KG1 (cell line): ENCODE results near the gene DLAT.
"Not testable (repeated sequence)": the region's sequence is repeated elsewhere in the genome, so short reads cannot be mapped to it uniquely, and the experiment has no call there.

Experiments
- DNase-seq: peaks from one replicate; lab custom pipeline; 2025; lab: John Stamatoyannopoulos, UW

DLAT gene

DNA sequence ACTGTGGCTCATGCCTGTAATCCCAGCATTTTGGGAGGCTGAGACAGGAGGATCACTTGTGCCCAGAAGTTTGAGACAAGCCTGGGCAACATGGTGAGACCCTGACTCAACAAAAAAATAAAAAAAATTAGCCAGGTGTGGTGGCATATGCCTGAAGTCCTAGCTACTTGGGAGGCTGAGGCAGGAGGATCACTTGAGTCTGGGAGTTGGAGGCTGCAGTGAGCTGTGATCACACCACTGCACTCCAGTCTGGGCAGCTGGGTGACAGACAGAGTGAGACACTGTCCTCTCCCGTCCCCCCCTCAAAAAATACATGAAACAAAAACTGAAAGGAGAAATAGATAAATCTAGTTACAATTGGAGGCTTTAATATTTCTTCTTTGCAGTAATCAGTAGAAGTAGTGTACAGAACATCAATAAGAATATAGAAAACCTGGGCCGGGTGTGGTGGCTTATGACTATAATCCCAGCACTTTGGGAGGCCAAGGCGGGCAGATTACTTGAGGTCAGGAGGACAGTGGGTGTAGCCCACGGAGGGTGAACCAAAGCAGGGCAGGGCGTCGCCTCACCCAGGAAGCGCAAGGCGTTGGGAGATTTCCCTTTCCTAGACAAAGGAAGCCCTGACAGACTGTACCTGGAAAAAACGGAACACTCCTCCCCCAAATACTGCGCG, 19.6 kb upstream of the DLAT start:
- no peak for DNase-seq

DNA sequence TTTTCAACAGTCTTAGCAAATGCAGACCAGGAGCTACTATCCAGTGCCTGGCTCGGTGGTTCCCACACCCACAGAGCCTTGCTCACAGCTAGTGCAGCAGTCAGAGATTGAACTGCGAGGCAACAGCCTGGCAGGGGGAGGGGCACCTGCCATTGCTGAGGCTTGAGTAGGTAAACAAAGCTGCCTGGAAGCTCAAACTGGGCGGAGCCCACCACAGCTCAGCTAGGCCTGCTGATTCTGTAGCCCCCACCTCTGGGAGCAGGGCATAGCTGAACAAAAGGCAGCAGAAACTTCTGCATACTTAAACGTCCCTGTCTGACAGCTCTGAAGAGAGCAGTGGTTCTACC, 19.1 kb upstream of the DLAT start:
- DNase-seq, result not testable (repeated sequence)

DNA sequence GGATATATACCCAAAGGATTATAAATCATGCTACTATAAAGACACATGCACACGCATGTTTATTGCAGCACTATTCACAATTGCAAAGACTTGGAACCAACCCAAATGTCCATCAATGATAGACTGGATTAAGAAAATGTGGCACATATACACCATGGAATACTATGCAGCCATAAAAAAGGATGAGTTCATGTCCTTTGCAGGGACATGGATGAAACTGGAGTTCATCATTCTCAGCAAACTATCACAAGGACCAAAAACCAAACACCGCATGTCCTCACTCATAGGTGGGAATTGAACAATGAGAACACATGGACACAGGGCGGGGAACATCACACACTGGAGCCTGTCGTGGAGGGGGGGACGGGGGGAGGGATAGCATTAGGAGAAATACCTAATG, 13.8 kb upstream of the DLAT start:
- DNase-seq, result not testable (repeated sequence)

DNA sequence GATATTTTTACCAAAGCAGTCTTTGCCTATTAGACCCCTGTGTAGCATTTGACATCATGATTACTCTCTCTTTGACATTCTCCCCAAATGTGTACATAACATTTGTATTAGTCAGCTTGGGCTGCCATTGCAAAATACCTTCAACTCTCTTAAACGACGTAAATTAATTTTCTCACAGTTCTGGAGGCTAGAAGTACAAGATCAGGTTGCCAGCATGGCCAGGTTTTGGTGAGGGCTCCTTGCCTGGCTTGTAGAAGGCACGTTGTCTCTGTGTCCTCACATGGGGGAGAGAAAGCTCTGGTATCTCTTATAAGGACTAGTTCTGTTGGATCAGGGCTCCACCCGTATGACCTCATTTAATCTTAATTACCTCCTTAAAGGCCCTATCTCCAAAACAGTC, 12.3 kb upstream of the DLAT start:
- no peak for DNase-seq

DNA sequence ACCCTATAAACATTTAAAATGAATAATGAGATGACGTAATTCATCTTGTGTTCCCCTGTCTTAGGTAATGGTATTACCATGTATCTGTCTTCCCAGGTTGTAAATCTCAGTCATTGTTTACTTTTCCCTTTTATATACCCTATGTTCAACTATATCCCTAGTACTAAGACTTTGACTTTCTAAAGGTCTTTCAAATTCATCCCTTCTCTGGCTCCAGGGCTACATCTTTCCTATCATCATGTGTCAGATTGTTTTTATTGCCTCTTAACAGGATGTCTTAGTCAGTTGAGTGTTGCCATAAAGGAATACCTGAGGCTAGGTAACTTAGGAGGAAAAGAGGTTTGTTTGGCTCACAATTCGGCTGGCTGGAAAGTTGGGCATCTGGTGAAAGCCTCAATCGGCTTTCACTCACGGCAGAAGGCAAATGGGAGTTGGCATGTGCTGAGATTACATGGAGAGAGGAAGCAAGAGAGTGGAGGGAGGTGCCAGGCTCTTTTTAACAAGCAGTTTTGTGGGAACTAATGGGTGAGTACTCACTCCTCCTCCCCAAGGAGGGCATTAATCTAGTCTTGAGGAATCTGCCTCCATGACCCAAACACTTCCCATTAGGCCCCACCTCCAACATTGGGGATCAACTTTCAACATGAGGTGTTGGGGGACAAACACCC, 11.6 kb upstream of the DLAT start:
- no peak for DNase-seq

DNA sequence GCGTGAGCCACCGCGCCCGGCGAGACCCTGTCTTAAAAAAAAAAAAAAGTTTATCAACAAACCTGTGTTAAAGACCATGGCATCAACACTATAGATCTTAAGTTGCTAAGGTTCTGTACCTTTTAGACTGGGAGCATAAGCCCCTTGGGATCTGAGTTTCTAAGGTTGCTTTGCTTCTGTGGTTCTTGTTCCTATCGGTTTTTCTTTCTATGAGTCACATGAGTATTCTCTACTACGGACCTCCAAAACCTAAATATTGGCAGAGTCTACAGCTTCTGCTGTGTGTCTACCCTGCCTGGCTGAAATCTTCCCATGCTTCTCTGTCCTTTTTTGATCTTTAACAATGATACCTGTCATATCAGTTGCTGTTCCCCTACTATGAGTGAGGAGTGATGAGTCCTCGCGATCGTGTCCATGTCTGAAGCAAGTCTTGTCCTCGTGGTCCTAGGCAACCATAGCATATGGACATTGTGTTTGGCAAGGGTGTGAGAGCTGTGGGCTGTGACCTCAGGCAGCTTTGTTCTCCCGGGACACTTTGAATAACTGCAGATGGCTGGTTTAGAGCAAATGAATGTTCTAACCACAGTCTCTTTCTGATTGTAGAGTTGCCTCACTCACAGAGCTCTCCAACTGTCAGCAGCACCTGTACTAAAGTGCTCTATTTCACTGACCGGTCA, 9.0 kb upstream of the DLAT start:
- DNase-seq, result no peak

DNA sequence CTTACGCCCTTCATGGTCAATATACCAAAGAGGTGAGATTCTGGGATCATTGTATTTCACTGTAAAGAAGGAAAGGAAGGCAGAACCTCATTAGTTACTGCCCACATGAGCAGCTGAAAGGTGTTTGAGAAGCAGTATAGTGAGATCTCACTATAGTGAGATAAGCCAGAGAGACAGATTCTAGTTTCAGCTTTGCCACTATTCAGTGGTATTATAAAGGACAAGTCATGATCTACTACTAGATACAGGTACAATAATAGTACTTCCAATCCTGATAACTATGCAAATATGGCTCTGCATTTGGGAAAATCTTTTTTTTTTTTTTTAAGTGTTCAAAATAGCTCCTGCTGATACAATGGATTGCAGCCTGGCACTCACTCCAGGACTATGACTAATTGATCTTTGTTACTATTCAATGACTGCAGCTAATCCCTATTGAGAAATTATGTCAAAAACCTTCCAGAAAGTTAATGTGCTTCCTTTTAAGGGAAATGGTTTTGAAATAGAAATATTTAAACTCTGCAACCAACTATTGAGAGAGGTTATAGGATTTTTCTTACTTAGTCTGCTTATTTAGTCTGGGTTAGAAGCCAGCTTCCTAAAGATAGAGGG, 8.3 kb upstream of the DLAT start:
- no peak for DNase-seq

DNA sequence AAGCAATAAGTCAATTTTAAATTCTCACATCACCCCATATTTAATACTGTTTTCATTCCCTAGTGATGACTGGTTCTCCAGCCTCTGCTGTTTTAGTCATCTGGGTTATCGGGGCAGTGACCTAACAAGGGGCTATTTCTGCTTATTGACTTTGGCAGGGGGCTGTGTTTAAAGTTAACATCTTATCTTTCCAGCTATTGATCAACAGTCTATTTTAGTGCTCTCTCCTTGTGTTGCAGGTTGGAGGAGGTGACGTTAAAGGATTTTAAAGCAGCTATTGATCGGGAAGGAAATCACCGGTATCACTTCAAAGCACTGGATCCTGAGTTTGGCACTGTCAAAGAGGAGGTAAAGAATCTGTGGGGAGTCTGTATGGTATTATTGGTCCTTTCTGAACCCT, 7.7 kb upstream of the DLAT start:
- DNase-seq, result no peak

DNA sequence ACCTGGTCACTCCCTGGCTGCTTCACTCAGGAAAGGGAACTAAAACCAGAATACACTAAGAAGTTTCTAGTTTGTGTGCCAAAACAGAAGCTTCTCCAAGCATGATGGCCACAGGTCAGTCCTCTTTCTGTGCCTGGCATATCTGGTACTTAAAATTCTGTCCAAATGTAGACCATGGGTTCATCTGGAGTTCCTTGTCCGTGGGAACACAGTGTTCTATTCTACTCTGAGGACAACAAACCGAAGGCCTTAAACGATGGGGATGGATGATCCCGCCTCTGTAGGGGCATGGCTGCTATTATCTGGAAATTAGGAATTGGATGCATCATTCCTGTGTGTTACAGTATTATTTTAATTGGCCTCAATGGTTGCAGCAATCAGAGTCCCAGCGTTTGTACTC, 6.1 kb upstream of the DLAT start:
- DNase-seq, result no peak

DNA sequence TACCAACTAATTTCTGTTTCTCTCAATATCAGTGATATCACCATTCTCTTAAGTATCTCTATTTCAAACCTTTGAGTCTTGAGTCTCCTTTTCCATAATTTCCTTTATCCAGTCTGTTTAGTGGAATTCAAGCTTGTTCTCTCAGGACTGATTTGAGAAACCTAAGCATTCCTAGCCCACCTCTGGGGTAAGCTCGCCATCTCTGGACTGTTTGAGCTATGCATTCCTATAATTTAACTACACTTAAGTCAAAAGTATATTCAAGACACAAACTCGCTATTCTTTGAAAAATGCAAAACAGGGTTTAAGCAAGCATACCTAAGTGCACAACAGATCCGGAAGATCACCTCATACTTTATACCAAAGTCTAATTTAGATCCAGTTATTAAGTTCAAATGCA, 2.1 kb upstream of the DLAT start:
- DNase-seq, result no peak

DNA sequence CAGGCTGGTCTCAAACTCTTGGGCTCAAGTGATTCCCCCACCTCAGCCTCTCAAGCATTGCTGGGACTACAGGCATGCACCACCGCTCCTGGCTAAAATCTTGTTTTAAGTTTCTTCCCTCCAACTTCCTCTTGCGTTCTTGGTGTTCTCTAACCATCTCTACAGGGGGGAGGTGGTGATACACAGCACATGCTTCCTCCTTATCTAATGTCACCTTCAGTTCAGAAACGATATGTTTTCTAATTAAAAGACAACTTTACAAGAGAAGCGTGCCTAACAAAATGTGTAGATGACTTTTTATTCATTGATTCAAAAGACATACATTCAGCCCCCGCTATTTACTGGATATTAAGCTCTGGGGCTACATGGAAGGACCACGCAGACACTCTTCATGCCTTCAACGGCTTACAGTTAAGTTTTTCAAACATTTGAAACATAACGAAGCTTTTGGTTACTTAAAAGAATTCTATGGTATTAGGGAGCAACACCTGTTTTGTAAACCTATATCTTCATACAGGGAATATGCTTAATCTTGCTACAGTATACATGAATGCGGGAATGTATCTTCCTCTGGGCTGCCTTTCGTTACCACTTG, 933 bp upstream of the DLAT start:
- DNase-seq, result peak; percentile 78

DNA sequence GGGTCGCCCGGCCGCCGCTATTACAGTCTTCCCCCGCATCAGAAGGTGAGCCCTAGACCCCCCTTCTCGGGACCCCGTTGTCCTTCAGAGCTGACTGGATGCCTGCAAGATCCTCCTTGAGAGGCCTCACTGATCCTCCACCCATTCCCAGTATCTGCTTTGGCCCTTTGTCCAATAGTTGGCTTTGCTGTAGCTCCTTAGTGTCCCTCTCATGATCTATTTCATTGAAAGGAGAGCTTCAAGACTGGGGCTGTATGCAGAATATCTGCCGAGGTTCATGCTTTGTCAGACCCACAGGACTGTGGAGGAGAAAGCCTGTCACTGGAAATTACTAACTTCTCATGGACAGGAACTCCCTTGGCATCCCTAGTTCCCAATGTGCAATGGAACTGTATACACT, 499 bp downstream of the DLAT start:
- peak; percentile 33 for DNase-seq

DNA sequence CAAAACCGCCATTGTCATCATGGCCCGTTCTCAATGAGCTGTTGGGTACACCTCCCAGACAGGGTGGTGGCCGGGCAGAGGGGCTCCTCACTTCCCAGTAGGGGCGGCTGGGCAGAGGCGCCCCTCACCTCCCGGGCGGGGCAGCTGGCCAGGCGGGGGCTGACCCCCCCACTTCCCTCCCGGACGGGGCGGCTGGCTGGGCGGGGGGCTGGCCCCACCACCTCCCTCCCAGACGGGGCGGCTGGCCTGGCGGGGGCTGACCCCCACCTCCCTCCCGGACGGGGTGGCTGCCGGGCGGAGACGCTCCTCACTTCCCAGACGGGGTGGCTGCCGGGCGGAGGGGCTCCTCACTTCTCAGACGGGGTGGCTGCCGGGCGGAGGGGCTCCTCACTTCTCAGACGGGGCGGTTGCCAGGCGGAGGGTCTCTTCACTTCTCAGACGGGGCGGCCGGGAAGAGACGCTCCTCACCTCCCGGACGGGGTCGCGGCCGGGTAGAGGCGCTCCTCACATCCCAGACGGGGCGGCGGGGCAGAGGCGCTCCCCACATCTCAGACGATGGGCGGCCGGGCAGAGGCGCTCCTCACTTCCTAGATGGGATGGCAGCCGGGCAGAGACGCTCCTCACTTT, 1.7 kb downstream of the DLAT start:
- DNase-seq, result not testable (repeated sequence)

DNA sequence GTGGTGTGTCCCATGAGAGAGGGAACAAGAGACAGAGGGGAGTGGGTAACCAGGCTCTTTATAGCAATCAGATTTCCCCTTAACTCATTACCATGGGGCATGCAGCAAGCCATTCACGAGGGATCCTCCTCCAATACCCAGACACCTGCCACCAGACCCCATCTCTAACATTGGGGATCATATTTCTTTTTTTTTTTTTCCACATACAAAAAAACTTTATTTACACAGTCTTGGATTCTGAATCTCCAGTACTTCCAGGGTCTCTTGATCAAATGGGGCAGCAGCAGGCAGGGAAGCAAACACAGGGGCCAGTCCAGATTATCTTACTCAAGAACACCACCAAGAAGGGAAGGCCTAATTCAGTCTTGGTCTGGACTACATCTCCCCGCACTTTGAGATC, 4.3 kb downstream of the DLAT start:
- DNase-seq, result no peak

DNA sequence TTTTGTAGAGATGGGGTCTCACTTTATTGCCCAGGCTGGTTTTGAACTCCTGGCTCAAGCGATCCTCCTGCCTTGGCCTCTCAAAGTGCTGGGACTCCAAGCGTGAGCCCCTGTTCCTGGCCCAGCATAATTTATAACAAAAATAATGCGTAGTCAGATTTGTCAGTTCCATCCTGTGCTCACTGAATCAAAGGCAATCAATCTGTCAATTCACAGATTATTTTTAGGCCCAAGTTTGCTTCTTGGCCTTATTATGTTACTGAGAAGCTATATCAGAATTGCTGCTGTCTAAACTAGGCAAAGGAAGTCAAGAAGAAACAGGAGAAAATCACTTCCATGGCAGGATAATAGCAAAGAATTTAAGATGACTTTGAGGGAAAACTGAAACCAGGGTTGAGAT, 8.7 kb downstream of the DLAT start:
- DNase-seq, result no peak

DNA sequence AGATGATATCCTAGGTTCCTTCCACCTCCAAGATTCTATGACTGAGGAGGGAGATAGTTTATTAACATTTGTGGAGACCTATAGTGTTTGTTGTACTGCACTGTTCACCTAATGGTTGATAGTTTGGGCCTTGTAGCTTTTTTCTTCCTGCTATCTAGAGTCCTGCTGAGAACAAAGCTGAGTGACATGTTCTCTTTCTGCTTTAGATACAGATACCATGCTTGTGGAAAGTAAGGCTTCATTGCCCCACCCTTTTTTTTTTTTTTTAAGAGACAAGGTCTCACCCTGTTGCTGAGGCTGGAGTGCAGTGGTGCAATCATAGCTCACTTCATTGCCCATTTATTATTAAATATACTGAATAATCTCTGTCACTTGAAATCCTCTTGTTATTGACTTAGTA, 12.3 kb downstream of the DLAT start:
- no peak for DNase-seq

DNA sequence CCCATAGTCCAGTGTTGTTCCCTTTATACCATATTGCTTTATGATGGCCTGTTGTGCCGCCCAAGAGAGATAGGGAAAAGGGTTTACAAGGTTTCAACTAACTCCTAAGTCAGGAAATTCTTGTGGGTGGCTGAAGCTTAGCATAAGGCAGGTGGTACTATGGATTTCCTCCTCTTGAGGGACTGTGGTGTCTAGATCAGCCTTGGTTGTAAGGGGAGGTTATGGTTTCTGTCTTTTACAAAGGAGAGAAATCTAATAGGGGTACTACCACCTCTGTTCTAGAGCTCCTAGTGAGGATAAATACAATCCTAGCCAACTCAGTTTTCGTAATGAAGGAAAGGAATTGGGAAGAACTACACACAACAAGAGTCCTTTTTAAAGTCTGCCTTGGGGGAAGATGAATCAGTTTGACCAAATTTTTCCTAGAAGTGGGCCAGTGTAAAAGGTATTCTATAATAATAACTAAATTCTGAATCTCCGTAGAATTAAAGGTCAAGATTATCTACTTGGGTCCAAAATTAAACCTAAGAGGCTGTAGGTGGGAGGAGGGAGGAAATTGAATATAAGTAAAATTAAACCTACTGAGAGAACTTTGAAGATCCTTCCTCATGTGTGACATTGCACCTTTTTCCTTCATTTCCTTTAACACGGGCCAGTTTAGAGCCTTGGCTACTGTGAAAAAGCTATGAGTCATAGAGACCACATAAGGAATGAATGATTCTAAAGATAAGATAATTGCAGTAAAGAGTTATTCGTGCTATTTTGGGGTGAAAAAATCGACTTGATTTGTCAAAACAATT, 17.2 kb downstream of the DLAT start:
- peak; percentile 21 for DNase-seq

DNA sequence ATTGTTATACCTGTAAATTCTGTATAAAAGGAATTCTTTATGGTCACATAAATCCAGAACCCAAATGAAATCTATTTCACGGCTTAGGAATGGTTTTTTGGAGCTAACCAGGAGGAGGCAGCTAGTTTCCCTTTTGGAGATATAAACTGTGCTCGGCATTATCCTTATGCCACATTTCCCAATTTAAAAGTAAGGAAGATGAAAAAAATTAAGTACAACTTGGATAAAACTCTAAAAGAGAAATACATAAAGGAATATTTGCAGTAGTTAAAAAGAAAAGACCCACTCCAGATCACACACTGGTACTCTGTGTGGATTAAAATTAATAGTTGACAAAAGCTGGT, 17.7 kb downstream of the DLAT start:
- no peak for DNase-seq

DNA sequence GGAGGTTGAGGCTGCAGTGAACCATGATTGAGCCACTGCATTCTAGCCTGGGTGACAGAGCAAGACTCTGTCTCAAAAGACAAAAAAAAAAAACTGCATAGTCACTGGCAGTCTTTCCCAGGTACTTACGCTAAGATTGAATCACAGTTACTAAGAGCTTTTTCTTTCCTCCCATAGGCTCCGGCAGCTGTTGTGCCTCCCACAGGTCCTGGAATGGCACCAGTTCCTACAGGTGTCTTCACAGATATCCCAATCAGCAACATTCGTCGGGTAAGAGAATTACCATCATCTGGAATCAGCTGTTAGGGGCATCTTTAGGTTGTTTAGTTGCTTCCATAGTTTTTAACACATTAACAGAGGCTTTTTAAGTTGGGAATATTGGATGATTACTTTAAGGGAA, 19.8 kb downstream of the DLAT start:
- DNase-seq, result no peak

DNA sequence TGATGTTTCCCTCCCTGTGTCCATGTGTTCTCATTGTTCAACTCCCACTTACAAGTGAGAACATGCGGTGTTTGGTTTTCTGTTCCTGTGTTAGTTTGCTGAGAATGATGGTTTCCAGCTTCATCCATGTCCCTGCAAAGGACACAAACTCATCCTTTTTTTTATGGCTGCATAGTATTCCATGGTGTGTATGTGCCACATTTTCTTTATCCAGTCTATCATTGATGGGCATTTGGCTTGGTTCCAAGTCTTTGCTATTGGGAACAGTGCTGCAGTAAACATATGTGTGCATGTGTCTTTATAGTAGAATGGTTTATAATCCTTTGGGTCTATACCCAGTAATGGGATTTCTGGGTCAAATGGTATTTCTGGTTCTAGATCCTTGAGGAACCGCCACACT, 21.4 kb downstream of the DLAT start:
- not testable (repeated sequence) for DNase-seq

DNA sequence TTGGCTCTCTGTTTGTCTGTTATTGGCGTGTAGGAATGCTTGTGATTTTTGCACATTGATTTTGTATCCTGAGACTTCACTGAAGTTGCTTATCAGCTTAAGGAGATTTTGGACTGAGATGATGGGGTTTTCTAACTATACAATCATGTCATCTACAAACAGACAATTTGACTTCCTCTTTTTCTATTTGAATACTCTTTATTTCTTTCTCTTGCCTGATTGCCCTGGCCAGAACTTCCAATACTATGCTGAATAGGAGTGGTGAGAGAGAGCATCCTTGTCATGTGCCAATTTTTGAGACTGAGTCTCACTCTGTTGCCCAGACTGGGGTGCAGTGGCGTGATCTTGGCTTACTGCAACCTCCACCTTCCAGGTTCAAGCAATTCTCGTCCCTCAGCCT, 23.0 kb downstream of the DLAT start:
- not testable (repeated sequence) for DNase-seq

DNA sequence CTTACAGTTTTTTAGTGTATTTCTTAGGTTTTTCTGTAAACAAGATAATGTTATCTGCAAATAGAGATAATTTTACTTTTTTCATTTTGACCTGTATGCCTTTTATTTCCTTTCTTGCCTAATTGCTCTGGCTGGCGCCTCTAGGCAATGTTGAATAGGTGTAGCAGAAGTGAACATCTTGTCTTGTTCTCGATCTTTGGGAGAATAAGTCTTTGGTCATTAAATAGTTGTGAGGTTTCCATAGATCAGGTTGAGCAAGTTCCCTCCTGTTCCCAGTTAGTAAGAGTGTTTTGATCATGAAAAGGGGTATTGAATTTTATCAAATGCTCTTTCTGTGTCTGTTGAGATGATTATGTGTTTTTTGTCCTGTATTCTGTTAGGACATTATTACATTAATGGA, 24.6 kb downstream of the DLAT start:
- no peak for DNase-seq
